H1 (cell line): Measurements from ENCODE around the gene RNF220. TPM values are rescaled to one million over a fixed set of nuclear protein-coding genes. Genes with fewer than 3 reads are reported as not detected.

ENCODE experiments used
- TBP ChIP-seq: IDR thresholded peaks from 2 replicates; pipeline ENCODE4 v1.6.1; 2011; ENCODE audit warnings: low read depth, low read length, improper control_type of control experiment
- polyA plus RNA-seq, 7 experiments: library from polyadenylated mRNA; depleted of rRNA in 3 of 7; stranded (reverse) in 5 of 7; unstranded in 2 of 7; fragments of >200 nt in 5 of 7; fragments of 200-250 nt in 2 of 7; gene quantifications; 1 replicate in 5 of 7; 2 replicates in 1 of 7; 4 replicates in 1 of 7; pipeline versions ENCODE4 v1.2.1 to v1.2.3, GENCODE V29; 2011 to 2013; ENCODE audit warnings: missing spikeins in 2 of 7, mixed read lengths in 2 of 7
- total RNA-seq: library from RNA; stranded (reverse); fragmentation: NEBNext Ultra II Directional; extraction: Animal tissue kit (Norgen Biotek cat#: 25700); gene quantifications from 2 replicates; pipeline ENCODE4 v1.2.1, GENCODE V29; 2021
- TF ChIP-seq, protein P1 (sequence below): IDR thresholded peaks from 2 replicates; pipeline ENCODE4 v1.6.1; 2012; ENCODE audit warnings: low read length, inconsistent platforms

RNF220 gene
- total and polyA plus RNA-seq, 2 of the 8 experiments (the other 6 are each of a cell fraction or from before 2014, with no cell fraction given) = 123 to 160 TPM

DNA sequence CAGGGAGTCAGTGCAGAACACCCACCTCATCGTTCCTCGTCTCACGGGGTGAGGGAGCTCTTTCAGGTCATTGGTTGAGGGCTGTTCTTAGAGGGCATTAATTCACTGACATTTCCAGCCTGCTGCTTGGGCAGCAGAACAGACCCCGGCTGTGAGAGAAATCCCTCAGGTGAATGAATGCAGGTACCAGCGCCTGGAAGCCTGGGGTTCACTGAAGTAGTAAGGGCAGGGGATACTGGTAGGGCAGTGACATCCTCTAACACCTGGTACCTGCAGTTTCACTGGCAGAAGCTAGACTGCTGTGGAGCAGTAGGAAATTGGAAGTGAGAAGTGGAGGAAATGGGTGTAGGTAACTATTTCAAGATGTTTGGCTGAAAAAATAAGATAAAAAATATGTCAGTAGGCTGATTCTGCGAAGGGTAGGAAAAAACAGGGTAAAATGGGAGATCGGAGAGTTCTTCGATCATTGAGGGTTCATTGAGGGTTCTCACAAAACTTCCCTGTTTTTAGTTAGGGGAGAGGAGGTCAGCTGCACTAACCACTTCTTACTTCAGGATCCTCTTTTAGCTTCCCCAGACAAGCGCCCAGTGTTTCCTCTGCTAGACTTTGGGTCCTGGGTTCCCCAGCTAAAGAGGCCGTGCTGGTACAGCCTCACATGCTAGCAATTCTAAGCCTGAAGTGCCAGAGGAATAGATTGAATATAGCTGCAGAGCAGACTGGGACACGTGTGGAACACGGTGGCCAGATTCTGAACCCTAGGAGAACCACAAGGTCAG lies 55.2 kb downstream of the RNF220 start (continued):
- TF ChIP-seq, protein P1, sequence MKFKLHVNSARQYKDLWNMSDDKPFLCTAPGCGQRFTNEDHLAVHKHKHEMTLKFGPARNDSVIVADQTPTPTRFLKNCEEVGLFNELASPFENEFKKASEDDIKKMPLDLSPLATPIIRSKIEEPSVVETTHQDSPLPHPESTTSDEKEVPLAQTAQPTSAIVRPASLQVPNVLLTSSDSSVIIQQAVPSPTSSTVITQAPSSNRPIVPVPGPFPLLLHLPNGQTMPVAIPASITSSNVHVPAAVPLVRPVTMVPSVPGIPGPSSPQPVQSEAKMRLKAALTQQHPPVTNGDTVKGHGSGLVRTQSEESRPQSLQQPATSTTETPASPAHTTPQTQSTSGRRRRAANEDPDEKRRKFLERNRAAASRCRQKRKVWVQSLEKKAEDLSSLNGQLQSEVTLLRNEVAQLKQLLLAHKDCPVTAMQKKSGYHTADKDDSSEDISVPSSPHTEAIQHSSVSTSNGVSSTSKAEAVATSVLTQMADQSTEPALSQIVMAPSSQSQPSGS = no peak
- no peak for TF ChIP-seq TBP
